GM12878 (cell line): ENCODE data around the gene GRAMD2B. TPM values are rescaled to one million over a fixed set of nuclear protein-coding genes. Genes with fewer than 3 reads are reported as not detected.

Experiments
- BCL11A ChIP-seq: IDR thresholded peaks from 2 replicates; pipeline ENCODE4 v1.6.1; 2011; ENCODE audit warnings: low read depth, low read length
- CBFB ChIP-seq: IDR thresholded peaks from 2 replicates; pipeline ENCODE4 v1.6.1; 2016; ENCODE audit warnings: antibody characterized with exemption, low read depth
- CBX3 ChIP-seq: fragments of 200-600 bp; sonication (generic); IDR thresholded peaks from 2 replicates; pipeline ENCODE4 v1.6.1; 2016; ENCODE audit warnings: low read depth, borderline replicate concordance
- CEBPB ChIP-seq, 2 experiments: fragments of 150-350 bp in 1 of 2; IDR thresholded peaks; 2 replicates each; pipeline ENCODE4 v1.6.1; 2012 to 2014; ENCODE audit warnings: low read depth in 2 of 2, low read length in 2 of 2, borderline replicate concordance in 1 of 2, inconsistent platforms in 1 of 2
- CREM ChIP-seq: IDR thresholded peaks from 2 replicates; pipeline ENCODE4 v1.6.1; 2014; ENCODE audit warnings: antibody characterized with exemption, low read depth
- E2F8 ChIP-seq: fragments of 450-650 bp; IDR thresholded peaks from 2 replicates; pipeline ENCODE4 v1.6.1; 2018; ENCODE audit warnings: mild to moderate bottlenecking, low read depth, moderate library complexity; ENCODE audit not compliant: partially characterized antibody
- EP300 ChIP-seq, 2 experiments: fragments of 150-350 bp in 1 of 2; IDR thresholded peaks; 2 replicates each; pipeline ENCODE4 v1.6.1; 2011 to 2012; ENCODE audit warnings: low read depth in 2 of 2, low read length in 2 of 2, borderline replicate concordance in 1 of 2, improper control_type of control experiment in 1 of 2, inconsistent platforms in 1 of 2; ENCODE audit not compliant: control insufficient read depth in 1 of 2
- GABPA ChIP-seq: IDR thresholded peaks from 2 replicates; pipeline ENCODE4 v1.6.1; 2014; ENCODE audit warnings: antibody characterized with exemption, low read depth, mild to moderate bottlenecking, inconsistent platforms
- LARP7 ChIP-seq: fragments of 450-650 bp; IDR thresholded peaks from 2 replicates; pipeline ENCODE4 v1.6.1; 2017; ENCODE audit warnings: mild to moderate bottlenecking
- MAX ChIP-seq: IDR thresholded peaks from 2 replicates; pipeline ENCODE4 v1.6.1; 2012; ENCODE audit warnings: low read depth, low read length, improper control_type of control experiment
- MEF2B ChIP-seq: fragments of 450-650 bp; IDR thresholded peaks from 2 replicates; pipeline ENCODE4 v1.6.1; 2018; ENCODE audit warnings: mild to moderate bottlenecking, moderate library complexity; ENCODE audit not compliant: partially characterized antibody, poor library complexity, severe bottlenecking
- POLR2AphosphoS5 ChIP-seq: IDR thresholded peaks from 2 replicates; pipeline ENCODE4 v1.6.1; 2011; ENCODE audit warnings: mild to moderate bottlenecking, low read length, inconsistent platforms
- SIN3A ChIP-seq: IDR thresholded peaks from 2 replicates; pipeline ENCODE4 v1.6.1; 2012; ENCODE audit warnings: low read depth, low read length, improper control_type of control experiment
- SMAD1 ChIP-seq: fragments of 450-650 bp; IDR thresholded peaks from 2 replicates; pipeline ENCODE4 v1.6.1; 2018; ENCODE audit warnings: mild to moderate bottlenecking, low read depth; ENCODE audit not compliant: partially characterized antibody
- SMAD5 ChIP-seq: IDR thresholded peaks from 2 replicates; pipeline ENCODE4 v1.6.1; 2016; ENCODE audit warnings: antibody characterized with exemption, low read depth
- SMC3 ChIP-seq: IDR thresholded peaks from 2 replicates; pipeline ENCODE4 v1.6.1; 2011; ENCODE audit warnings: low read length, improper control_type of control experiment, borderline replicate concordance
- SPI1 ChIP-seq: IDR thresholded peaks from 2 replicates; pipeline ENCODE4 v1.6.1; 2011; ENCODE audit warnings: low read depth, mild to moderate bottlenecking, low read length, moderate library complexity, borderline replicate concordance; ENCODE audit not compliant: insufficient read depth
- STAT1 ChIP-seq: fragments of 450-650 bp; conservative IDR thresholded peaks from 2 replicates; pipeline ENCODE4 v1.6.1; 2014; ENCODE audit warnings: antibody characterized with exemption, mild to moderate bottlenecking
- TAF1 ChIP-seq: IDR thresholded peaks from 2 replicates; pipeline ENCODE4 v1.6.1; 2011; ENCODE audit warnings: mild to moderate bottlenecking, low read depth, low read length, borderline replicate concordance
- USF1 ChIP-seq: IDR thresholded peaks from 2 replicates; pipeline ENCODE4 v1.6.1; 2011; ENCODE audit warnings: borderline replicate concordance, low read depth, mild to moderate bottlenecking, moderate library complexity, mixed read lengths, low read length; ENCODE audit not compliant: insufficient read depth; ENCODE audit errors: extremely low read length
- ZBTB40 ChIP-seq: fragments of 450-650 bp; IDR thresholded peaks from 2 replicates; pipeline ENCODE4 v1.6.1; 2016; ENCODE audit warnings: mild to moderate bottlenecking, moderate library complexity, borderline replicate concordance
- ZNF622 ChIP-seq: fragments of 450-650 bp; IDR thresholded peaks from 2 replicates; pipeline ENCODE4 v1.6.1; 2017; ENCODE audit warnings: mild to moderate bottlenecking, inconsistent platforms
- polyA plus RNA-seq, 11 experiments: library from polyadenylated mRNA; depleted of rRNA in 4 of 11; unstranded in 6 of 11; stranded (reverse) in 5 of 11; fragments of >200 nt; fragmentation: Nextera tagmentation in 4 of 11; fragmentation: Illumina TruSeq in 1 of 11; extraction: Ambion mirVana in 4 of 11; extraction: Trizol in 1 of 11; gene quantifications; 1 replicate in 1 of 11; 2 replicates in 10 of 11; pipeline versions ENCODE4 v1.2.1 to v1.2.3, GENCODE V29; 2011 to 2016; ENCODE audit warnings: inconsistent platforms in 2 of 11, missing spikeins in 2 of 11, low read depth in 1 of 11
- total RNA-seq, 4 experiments: library from RNA; depleted of rRNA in 3 of 4; stranded (reverse); fragments of >200 nt in 3 of 4; fragmentation: Illumina TruSeq in 1 of 4; extraction: Trizol in 1 of 4; gene quantifications; 2 replicates each; pipeline versions ENCODE4 v1.2.1 to v1.2.3, GENCODE V29; 2013 to 2021

Gene GRAMD2B
- total and polyA plus RNA-seq, 10 of the 15 experiments (the other 5 are each of a cell fraction or from before 2014, with no cell fraction given), result 1.9 to 21.5 (median 8.4) TPM

- TF ChIP-seq SMC3 (no peak), MAX (no peak), BCL11A (0 out of 2 replicates have a peak, but pooled peaks have one; percentile 18), E2F8 (no peak), CBFB (no peak), SMAD5 (no peak), EP300 (IDR thresholded peaks at IDR 0.05; ENCODE audit: borderline replicate concordance in 1 of 2, control insufficient read depth in 1 of 2, low read depth in 2 of 2, low read length in 2 of 2) (peak; percentile 38; a peak in 2 of 4 replicates), STAT1 (no peak), CEBPB (IDR thresholded peaks at IDR 0.05; ENCODE audit: borderline replicate concordance in 1 of 2, low read depth in 2 of 2, low read length in 2 of 2) (no peak), CBX3 (no peak), ZBTB40 (no peak), USF1 (no peak), SMAD1 (no peak), ZNF622 (no peak), POLR2AphosphoS5 (peak; percentile 50; the same call in 1 of the 2 replicates), SIN3A (no peak), GABPA (0 out of 2 replicates have a peak, but pooled peaks have one; percentile 14), LARP7 (no peak), CREM (peak; percentile 61; the same call in 1 of the 2 replicates), MEF2B (peak; percentile 24), SPI1 (peak; percentile 52; the same call in 1 of the 2 replicates), TAF1 (0 out of 2 replicates have a peak, but pooled peaks have one; percentile 14)
These were observed 26.6 kb downstream of the GRAMD2B start (continued) for GRCh38 chr5:126449751-126450271.
